WTC11 (cell line): ENCODE results near the gene WWOX.

Experiments used
- CREM ChIP-seq: sonication (generic); formaldehyde crosslinking; IDR thresholded peaks from 2 replicates; pipeline ENCODE4 v1.8.1; 2022; ENCODE audit warnings: mild to moderate bottlenecking, missing genetic modification reagents, moderate library complexity
- CTCF ChIP-seq: fragments of 200-600 bp; IDR thresholded peaks from 2 replicates; pipeline ENCODE4 v1.8.0; 2022; ENCODE audit warnings: antibody characterized with exemption
- E2F4 ChIP-seq: sonication (generic); formaldehyde crosslinking; IDR thresholded peaks from 2 replicates; pipeline ENCODE4 v1.8.1; 2022; ENCODE audit warnings: low read depth, mild to moderate bottlenecking, moderate library complexity, missing genetic modification reagents, borderline replicate concordance
- ESRRA ChIP-seq: sonication (generic); formaldehyde crosslinking; IDR thresholded peaks from 2 replicates; pipeline ENCODE4 v1.8.1; 2022; ENCODE audit warnings: mild to moderate bottlenecking, missing genetic modification reagents, borderline replicate concordance
- FOXJ3 ChIP-seq: sonication (generic); formaldehyde crosslinking; IDR thresholded peaks from 2 replicates; pipeline ENCODE4 v1.9.0; 2021; ENCODE audit warnings: missing genetic modification reagents, mild to moderate bottlenecking, borderline replicate concordance
- GRHL2 ChIP-seq: fragments of 250-450 bp; sonication (Bioruptor Pico); IDR thresholded peaks from 2 replicates; pipeline ENCODE4 v1.8.0; 2022; ENCODE audit warnings: mild to moderate bottlenecking, moderate library complexity; ENCODE audit not compliant: insufficient replicate concordance, severe bottlenecking
- NFE2L1 ChIP-seq: sonication (generic); formaldehyde crosslinking; IDR thresholded peaks from 2 replicates; pipeline ENCODE4 v1.8.1; 2023; ENCODE audit warnings: missing genetic modification reagents
- SOX15 ChIP-seq: fragments of 250-450 bp; sonication (Bioruptor Pico); IDR thresholded peaks from 2 replicates; pipeline ENCODE4 v1.9.0; 2021; ENCODE audit warnings: mild to moderate bottlenecking
- ZNF138 ChIP-seq: sonication (generic); formaldehyde crosslinking; conservative IDR thresholded peaks from 2 replicates; pipeline ENCODE4 v1.8.1; 2022; ENCODE audit warnings: mild to moderate bottlenecking, moderate library complexity, missing genetic modification reagents
- ZNF532 ChIP-seq: fragments of 250-450 bp; sonication (Bioruptor Pico); IDR thresholded peaks from 2 replicates; pipeline ENCODE4 v1.9.0; 2021; ENCODE audit warnings: mild to moderate bottlenecking, borderline replicate concordance
- TF ChIP-seq, protein P1 (sequence below): sonication (generic); formaldehyde crosslinking; IDR thresholded peaks from 2 replicates; pipeline ENCODE4 v1.8.0; 2022; ENCODE audit warnings: mild to moderate bottlenecking, missing genetic modification reagents
- TF ChIP-seq, protein P2 (sequence below): sonication (generic); formaldehyde crosslinking; IDR thresholded peaks from 2 replicates; pipeline ENCODE4 v1.8.0; 2022; ENCODE audit warnings: mild to moderate bottlenecking, missing genetic modification reagents
- TF ChIP-seq, protein P3 (sequence below): sonication (generic); formaldehyde crosslinking; IDR thresholded peaks from 2 replicates; pipeline ENCODE4 v1.8.1; 2022; ENCODE audit warnings: mild to moderate bottlenecking, moderate library complexity, missing genetic modification reagents
- TF ChIP-seq, protein P4 (sequence below): sonication (generic); formaldehyde crosslinking; IDR thresholded peaks from 2 replicates; pipeline ENCODE4 v1.8.0; 2022; ENCODE audit warnings: mild to moderate bottlenecking, missing genetic modification reagents

- TF ChIP-seq, protein P1, sequence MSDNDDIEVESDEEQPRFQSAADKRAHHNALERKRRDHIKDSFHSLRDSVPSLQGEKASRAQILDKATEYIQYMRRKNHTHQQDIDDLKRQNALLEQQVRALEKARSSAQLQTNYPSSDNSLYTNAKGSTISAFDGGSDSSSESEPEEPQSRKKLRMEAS (CRISPR knock-in tag), result no peak
- TF ChIP-seq NFE2L1 (CRISPR knock-in tag) (no peak), ESRRA (CRISPR knock-in tag) (no peak), E2F4 (CRISPR knock-in tag) (no peak), ZNF138 (no peak), CTCF (no peak), ZNF532 (CRISPR knock-in tag) (no peak), FOXJ3 (CRISPR knock-in tag) (no peak), GRHL2 (CRISPR knock-in tag) (no peak), CREM (CRISPR knock-in tag) (no peak), SOX15 (CRISPR knock-in tag) (no peak)
- TF ChIP-seq, protein P2, sequence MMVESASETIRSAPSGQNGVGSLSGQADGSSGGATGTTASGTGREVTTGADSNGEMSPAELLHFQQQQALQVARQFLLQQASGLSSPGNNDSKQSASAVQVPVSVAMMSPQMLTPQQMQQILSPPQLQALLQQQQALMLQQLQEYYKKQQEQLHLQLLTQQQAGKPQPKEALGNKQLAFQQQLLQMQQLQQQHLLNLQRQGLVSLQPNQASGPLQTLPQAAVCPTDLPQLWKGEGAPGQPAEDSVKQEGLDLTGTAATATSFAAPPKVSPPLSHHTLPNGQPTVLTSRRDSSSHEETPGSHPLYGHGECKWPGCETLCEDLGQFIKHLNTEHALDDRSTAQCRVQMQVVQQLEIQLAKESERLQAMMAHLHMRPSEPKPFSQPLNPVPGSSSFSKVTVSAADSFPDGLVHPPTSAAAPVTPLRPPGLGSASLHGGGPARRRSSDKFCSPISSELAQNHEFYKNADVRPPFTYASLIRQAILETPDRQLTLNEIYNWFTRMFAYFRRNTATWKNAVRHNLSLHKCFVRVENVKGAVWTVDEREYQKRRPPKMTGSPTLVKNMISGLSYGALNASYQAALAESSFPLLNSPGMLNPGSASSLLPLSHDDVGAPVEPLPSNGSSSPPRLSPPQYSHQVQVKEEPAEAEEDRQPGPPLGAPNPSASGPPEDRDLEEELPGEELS (CRISPR knock-in tag), result no peak
- TF ChIP-seq, protein P3, sequence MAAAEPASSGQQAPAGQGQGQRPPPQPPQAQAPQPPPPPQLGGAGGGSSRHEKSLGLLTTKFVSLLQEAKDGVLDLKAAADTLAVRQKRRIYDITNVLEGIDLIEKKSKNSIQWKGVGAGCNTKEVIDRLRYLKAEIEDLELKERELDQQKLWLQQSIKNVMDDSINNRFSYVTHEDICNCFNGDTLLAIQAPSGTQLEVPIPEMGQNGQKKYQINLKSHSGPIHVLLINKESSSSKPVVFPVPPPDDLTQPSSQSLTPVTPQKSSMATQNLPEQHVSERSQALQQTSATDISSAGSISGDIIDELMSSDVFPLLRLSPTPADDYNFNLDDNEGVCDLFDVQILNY (CRISPR knock-in tag), result no peak
- TF ChIP-seq, protein P4, sequence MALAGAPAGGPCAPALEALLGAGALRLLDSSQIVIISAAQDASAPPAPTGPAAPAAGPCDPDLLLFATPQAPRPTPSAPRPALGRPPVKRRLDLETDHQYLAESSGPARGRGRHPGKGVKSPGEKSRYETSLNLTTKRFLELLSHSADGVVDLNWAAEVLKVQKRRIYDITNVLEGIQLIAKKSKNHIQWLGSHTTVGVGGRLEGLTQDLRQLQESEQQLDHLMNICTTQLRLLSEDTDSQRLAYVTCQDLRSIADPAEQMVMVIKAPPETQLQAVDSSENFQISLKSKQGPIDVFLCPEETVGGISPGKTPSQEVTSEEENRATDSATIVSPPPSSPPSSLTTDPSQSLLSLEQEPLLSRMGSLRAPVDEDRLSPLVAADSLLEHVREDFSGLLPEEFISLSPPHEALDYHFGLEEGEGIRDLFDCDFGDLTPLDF (CRISPR knock-in tag), result no peak
These were observed 136.4 kb downstream of the WWOX start for GRCh38 chr16:78235876-78236275.
